GM06990 (cell line): ENCODE results near the gene COL4A2.

ENCODE experiments used
- DNase-seq: peaks from one replicate; pipeline ENCODE4 v3.0.0-alpha.2; 2011; ENCODE audit not compliant: insufficient read length; ENCODE audit errors: extremely low read depth
- H3K27me3 ChIP-seq: replicated peaks from 2 replicates; pipeline ENCODE4 v1.6.0; 2011; ENCODE audit warnings: low read length; ENCODE audit not compliant: control insufficient read depth, insufficient read depth
- H3K36me3 ChIP-seq: 2 replicates; pipeline ENCODE4 v1.5.1; 2011; ENCODE audit warnings: low read length; ENCODE audit not compliant: control insufficient read depth, insufficient read depth
- H3K4me3 ChIP-seq: replicated peaks from 2 replicates; pipeline ENCODE4 v1.5.1; 2011; ENCODE audit warnings: low read depth, mild to moderate bottlenecking, control low read depth, low read length
- CTCF ChIP-seq: IDR thresholded peaks from 2 replicates; pipeline ENCODE4 v1.5.1; 2011; ENCODE audit warnings: low read length, control low read depth, mild to moderate bottlenecking, inconsistent platforms; ENCODE audit not compliant: insufficient read depth, poor library complexity, severe bottlenecking

The COL4A2 gene

DNA sequence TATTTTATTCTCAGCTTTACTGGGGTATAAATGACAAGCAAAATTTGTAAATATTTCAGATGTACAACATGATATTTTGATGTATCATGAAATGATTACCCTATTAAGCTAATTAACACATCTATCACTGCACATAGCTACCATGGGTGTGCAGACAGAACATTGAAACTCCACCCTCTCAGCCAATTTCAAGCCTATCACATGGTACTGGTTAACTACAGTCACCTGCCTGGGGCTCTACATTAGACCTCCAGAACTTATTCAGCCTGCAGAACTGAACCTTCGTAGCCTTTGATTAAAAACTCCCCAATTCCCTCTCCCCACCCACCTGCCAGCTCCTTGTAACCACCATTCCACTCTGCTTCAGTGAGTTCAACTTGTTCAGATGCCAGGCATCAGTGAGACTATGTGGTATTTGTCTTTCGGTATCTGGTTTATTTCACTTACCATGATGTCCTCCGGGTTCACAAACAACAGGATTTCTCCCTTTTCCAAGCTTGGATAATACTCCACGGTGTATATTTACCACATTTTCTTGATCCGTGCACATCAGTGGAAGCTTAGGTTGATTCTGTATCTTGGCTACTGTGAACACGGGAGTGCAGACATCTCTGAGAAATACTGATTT lies 235.2 kb downstream of the COL4A2 start:
- H3K4me3 ChIP-seq: no peak overlapping the region
- H3K27me3 ChIP-seq: no peaks in the 10 kb centered on the region
- no peaks in the 10 kb centered on the region for H3K36me3 ChIP-seq
- no peak for DNase-seq
- no peak for TF ChIP-seq CTCF

DNA sequence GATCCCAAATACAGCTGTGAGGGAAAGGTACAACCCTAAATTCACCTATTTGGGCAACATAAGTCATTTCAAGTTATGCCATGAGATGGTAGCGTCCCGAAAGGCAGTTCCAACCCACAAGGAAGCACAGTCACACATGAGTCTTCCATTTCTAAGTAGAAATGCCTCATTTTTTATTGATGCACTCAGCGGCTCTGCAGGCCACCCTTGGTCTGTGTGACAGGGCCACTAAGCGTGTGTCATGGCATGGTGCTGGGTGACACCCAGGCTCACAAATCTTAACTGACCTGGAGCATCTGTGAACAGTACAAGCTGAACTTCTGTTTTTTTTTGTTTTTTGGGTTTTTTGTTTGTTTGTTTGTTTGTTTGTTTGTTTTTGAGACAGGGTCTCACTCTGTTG lies 239.3 kb downstream of the COL4A2 start:
- Histone ChIP-seq H3K27me3 (no peaks in the 10 kb centered on the region), H3K36me3 (no peaks in the 10 kb centered on the region), H3K4me3 (no peak overlapping the region)
- DNase-seq: no peak
- TF ChIP-seq CTCF: no peak

- Histone ChIP-seq H3K27me3 (no peaks in the 10 kb centered on the region), H3K4me3 (no peak overlapping the region), H3K36me3 (no peaks in the 10 kb centered on the region)
- no peak for DNase-seq
- TF ChIP-seq CTCF: no peak
These were observed 239.8 kb downstream of the COL4A2 start for GRCh38 chr13:110546926-110547325.

- DNase-seq: no peak
- H3K4me3 ChIP-seq: no peak overlapping the region
- H3K36me3 ChIP-seq: no peaks in the 10 kb centered on the region
- no peaks in the 10 kb centered on the region for H3K27me3 ChIP-seq
- TF ChIP-seq CTCF: no peak
These were observed 242.1 kb downstream of the COL4A2 start for GRCh38 chr13:110548891-110549794.

DNA sequence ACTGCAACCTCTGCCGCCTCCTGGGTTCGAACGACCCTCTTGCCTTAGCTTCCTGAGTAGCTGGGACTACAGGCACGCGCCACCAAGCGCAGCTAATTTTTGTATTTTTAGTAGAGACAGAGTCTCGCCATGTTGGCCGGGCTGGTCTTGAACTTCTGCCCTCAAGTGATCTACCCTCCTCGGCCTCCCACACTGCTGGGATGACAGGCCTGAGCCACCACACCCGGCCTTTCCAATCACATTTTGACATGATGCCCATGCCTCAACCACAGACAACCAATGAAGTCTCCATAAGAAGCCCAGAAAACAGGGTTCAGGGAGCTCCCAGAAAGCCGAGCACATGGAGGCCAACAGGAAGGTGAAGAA lies 242.7 kb downstream of the COL4A2 start:
- DNase-seq: no peak
- Histone ChIP-seq H3K4me3 (no peak overlapping the region), H3K36me3 (no peaks in the 10 kb centered on the region), H3K27me3 (no peaks in the 10 kb centered on the region)
- no peak for TF ChIP-seq CTCF
